ENCODE measurements around the gene ODF2L. TPM values are rescaled to one million over a fixed set of nuclear protein-coding genes. Genes with fewer than 3 reads are reported as not detected.

ODF2L gene
- total RNA-seq, 1 donor from 2014 or later = 84.5 TPM

DNA sequence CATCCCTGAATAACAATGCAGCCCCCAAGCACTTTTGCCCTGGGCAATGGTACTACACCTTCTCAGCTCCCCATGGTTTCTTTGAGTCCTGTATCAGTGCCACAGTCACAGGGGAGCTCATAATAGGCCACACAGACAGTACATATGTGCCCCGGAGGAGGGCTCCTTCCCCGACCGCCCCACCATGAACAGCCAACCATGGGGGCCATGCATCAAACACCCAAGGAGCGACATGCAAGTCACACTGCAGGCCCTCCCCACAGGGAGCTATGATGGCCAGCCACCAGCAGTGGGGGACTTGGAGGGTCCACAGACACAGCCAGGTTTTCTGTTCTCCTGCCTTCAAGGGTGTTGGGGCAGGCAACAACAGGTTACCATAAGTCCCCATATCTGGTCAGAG is 14.8 kb upstream of the ODF2L start:
- H3K4me1 Mint-ChIP-seq (ENCODE audit: unreplicated experiment) = no peaks in the 10 kb centered on the region
- no peaks in the 10 kb centered on the region for H3K9me3 Mint-ChIP-seq (ENCODE audit: unreplicated experiment)
- H3K4me3 Mint-ChIP-seq (ENCODE audit: unreplicated experiment) = no peak overlapping the region

DNA sequence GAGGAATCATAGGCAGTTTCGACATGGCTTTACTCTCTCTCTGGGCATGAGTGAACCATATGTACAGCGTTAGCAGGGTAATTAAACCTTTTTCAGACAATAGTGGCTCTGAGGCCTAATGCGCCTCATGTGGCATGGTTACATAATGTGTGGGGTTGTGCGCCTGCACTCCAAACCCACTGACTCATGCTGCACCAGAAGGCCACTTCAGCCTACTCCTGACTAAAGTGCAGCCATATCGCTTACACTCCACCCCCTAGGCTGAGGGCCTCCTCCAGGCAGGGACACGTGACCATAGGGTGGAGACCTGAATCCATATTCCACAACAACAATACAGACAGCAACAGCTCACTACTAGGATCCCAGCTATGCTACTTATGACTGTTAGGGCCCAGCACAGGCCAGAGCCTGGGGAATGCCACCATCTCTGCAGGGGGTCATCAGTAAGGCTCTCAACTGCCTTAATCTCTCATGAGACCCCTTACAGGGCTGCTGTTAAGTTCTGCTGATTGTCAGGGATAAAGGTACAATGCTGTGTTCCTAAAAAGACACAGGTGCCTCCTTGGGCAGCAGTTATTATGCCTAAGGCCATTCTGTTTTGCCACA is 13.4 kb upstream of the ODF2L start:
- H3K4me3 Mint-ChIP-seq (ENCODE audit: unreplicated experiment) = no peak overlapping the region
- H3K36me3 Mint-ChIP-seq (ENCODE audit: low read depth, unreplicated experiment) = no peaks in the 10 kb centered on the region
- no peak for DNase-seq (ENCODE audit: low spot score)
- no peaks in the 10 kb centered on the region for H3K9me3 Mint-ChIP-seq (ENCODE audit: unreplicated experiment)
- TF ChIP-seq, protein P1, sequence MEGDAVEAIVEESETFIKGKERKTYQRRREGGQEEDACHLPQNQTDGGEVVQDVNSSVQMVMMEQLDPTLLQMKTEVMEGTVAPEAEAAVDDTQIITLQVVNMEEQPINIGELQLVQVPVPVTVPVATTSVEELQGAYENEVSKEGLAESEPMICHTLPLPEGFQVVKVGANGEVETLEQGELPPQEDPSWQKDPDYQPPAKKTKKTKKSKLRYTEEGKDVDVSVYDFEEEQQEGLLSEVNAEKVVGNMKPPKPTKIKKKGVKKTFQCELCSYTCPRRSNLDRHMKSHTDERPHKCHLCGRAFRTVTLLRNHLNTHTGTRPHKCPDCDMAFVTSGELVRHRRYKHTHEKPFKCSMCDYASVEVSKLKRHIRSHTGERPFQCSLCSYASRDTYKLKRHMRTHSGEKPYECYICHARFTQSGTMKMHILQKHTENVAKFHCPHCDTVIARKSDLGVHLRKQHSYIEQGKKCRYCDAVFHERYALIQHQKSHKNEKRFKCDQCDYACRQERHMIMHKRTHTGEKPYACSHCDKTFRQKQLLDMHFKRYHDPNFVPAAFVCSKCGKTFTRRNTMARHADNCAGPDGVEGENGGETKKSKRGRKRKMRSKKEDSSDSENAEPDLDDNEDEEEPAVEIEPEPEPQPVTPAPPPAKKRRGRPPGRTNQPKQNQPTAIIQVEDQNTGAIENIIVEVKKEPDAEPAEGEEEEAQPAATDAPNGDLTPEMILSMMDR (IDR thresholded peaks at IDR 0.05; ENCODE audit: unreplicated experiment) = no peak
- H3K27ac Mint-ChIP-seq (ENCODE audit: unreplicated experiment) = no peak overlapping the region
- H3K27me3 Mint-ChIP-seq (ENCODE audit: unreplicated experiment) = peaks cover 2% of the 10 kb centered on the region
- H3K4me1 Mint-ChIP-seq (ENCODE audit: unreplicated experiment) = no peaks in the 10 kb centered on the region

More for the DNA sequence above, 14.8 kb upstream of the ODF2L start:
- TF ChIP-seq, protein P1 (IDR thresholded peaks at IDR 0.05; ENCODE audit: unreplicated experiment) = no peak
- H3K27ac Mint-ChIP-seq (ENCODE audit: unreplicated experiment) = no peak overlapping the region
- DNase-seq (ENCODE audit: low spot score) = no peak
- H3K27me3 Mint-ChIP-seq (ENCODE audit: unreplicated experiment) = peaks cover 2% of the 10 kb centered on the region
- H3K36me3 Mint-ChIP-seq (ENCODE audit: low read depth, unreplicated experiment) = no peaks in the 10 kb centered on the region

DNA sequence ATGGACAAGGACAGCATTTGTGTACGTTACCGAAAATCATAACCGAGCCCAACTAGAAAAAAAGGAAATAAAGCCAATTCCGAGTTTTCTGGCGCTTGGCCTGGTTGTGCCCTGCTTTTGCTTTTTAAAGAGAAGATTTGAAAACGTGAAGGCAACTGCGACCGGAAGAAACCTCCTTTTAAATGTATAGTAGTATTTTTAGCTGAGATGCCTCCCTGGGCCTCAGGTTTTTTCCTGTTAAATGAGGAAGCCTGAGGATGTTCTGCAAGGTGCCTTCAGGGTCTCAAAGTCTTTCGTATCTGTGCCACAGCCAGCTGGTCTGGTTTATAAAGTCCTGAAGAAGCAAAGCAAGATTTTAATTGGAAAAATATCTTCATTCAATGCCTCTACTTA is 371 bp upstream of the ODF2L start:
- Mint-ChIP-seq H3K27ac (ENCODE audit: unreplicated experiment) (peak overlapping the region; percentile 95), H3K9me3 (ENCODE audit: unreplicated experiment) (no peaks in the 10 kb centered on the region), H3K4me3 (ENCODE audit: unreplicated experiment) (peak overlapping the region; percentile 96), H3K4me1 (ENCODE audit: unreplicated experiment) (peaks cover 18% of the 10 kb centered on the region), H3K36me3 (ENCODE audit: low read depth, unreplicated experiment) (no peaks in the 10 kb centered on the region), H3K27me3 (ENCODE audit: unreplicated experiment) (peaks cover 1% of the 10 kb centered on the region)
- TF ChIP-seq, protein P1 (IDR thresholded peaks at IDR 0.05; ENCODE audit: unreplicated experiment) = no peak
- no peak for DNase-seq (ENCODE audit: low spot score)

DNA sequence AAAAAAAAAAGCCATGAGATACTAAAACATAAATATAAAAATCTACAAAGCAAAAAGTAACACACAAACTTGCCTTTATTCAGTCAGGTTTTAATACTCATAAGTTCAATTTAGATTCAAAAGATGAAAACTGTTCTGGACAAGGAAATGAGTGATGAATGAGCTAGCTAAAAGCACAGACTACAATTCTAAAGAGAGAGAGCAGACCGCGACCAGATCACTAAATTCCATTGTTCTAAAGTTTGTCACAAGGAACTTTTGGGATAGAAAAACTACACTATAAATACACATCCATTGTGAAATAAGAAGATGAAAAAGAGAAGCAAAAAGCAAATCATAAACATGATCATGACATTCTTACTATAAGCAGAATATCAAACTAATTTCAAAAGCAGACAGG is 1.7 kb downstream of the ODF2L start:
- Mint-ChIP-seq H3K36me3 (ENCODE audit: low read depth, unreplicated experiment) (no peaks in the 10 kb centered on the region), H3K4me1 (ENCODE audit: unreplicated experiment) (peaks cover 24% of the 10 kb centered on the region), H3K9me3 (ENCODE audit: unreplicated experiment) (no peaks in the 10 kb centered on the region), H3K27ac (ENCODE audit: unreplicated experiment) (no peak overlapping the region), H3K4me3 (ENCODE audit: unreplicated experiment) (peak overlapping the region; percentile 33), H3K27me3 (ENCODE audit: unreplicated experiment) (peaks cover 1% of the 10 kb centered on the region)
- no peak for DNase-seq (ENCODE audit: low spot score)
- TF ChIP-seq, protein P1 (IDR thresholded peaks at IDR 0.05; ENCODE audit: unreplicated experiment) = no peak

DNA sequence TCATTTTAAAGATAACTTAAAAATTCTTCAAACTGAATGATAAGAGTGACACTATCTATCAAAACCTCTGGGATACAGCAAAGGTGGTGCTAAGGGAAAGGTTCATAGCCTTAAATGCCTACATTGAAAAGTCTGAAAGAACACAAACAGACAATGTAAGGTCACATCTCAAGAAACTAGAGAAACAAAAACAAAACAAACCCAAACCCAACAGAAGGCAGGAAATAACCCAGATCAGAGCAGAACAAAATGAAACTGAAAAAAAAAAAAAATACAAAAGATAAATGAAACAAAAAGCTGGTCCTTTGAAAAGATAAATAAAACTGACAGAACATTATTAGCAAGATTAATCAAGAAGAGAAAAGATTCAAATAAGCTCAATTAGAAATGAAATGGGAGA is 6.8 kb downstream of the ODF2L start:
- no peaks in the 10 kb centered on the region for H3K36me3 Mint-ChIP-seq (ENCODE audit: low read depth, unreplicated experiment)
- peaks cover 13% of the 10 kb centered on the region for H3K4me1 Mint-ChIP-seq (ENCODE audit: unreplicated experiment)
- DNase-seq (ENCODE audit: low spot score) = no peak
- peak overlapping the region; percentile 68 for H3K27ac Mint-ChIP-seq (ENCODE audit: unreplicated experiment)
- no peaks in the 10 kb centered on the region for H3K27me3 Mint-ChIP-seq (ENCODE audit: unreplicated experiment)
- no peak overlapping the region for H3K4me3 Mint-ChIP-seq (ENCODE audit: unreplicated experiment)
- TF ChIP-seq, protein P1 (IDR thresholded peaks at IDR 0.05; ENCODE audit: unreplicated experiment) = no peak
- H3K9me3 Mint-ChIP-seq (ENCODE audit: unreplicated experiment) = no peaks in the 10 kb centered on the region

All from endothelial cell (in vitro differentiated cells).